Naive thymus-derived CD8-positive, alpha-beta T cell (primary cell): ENCODE measurements around the gene AMN. TPM values are rescaled to one million over a fixed set of nuclear protein-coding genes. Genes with fewer than 3 reads are reported as not detected.

Experiments
- ATAC-seq, 2 donors: fragments of 150-1000 bp; cut with Tn5 transposase in 1 of 2; sonication (Bioruptor Pico), chemical (Tn5 transposase) in 1 of 2; 1 replicate in 1 of 2; 2 replicates in 1 of 2; pipeline ENCODE4 v1.10.0; 2021; ENCODE audit warnings: mild to moderate bottlenecking in 2 of 2, moderate library complexity in 2 of 2
- POLR2A ChIA-PET: fragments of 350-600 bp; sonication (Branson Sonifier 250); formaldehyde crosslinking; loops from one replicate; lab custom pipeline; 2021; ENCODE audit warnings: antibody characterized with exemption; lab: Charles Lee
- DNase-seq, 10 donors: peaks; one replicate each; pipeline versions ENCODE4 v3.0.0 to v3.0.0-alpha.2; 2020 to 2022
- H3K27ac Mint-ChIP-seq, 10 donors: one replicate each; pipeline ENCODE4 v1.8.0; 2020 to 2022; ENCODE audit warnings: mild to moderate bottlenecking in 10 of 10, mixed read lengths in 10 of 10, moderate library complexity in 4 of 10, inconsistent platforms in 1 of 10
- H3K27me3 Mint-ChIP-seq, 5 donors: one replicate each; pipeline ENCODE4 v1.8.0; 2021 to 2022; ENCODE audit warnings: mixed read lengths in 5 of 5
- H3K36me3 Mint-ChIP-seq, 3 donors: one replicate each; pipeline ENCODE4 v1.8.0; 2020 to 2022; ENCODE audit warnings: mixed read lengths in 3 of 3, mild to moderate bottlenecking in 2 of 3, inconsistent platforms in 1 of 3
- H3K4me1 Mint-ChIP-seq, 4 donors: one replicate each; pipeline ENCODE4 v1.8.0; 2021 to 2022; ENCODE audit warnings: mixed read lengths in 4 of 4
- H3K4me3 Mint-ChIP-seq, 10 donors: one replicate each; pipeline ENCODE4 v1.8.0; 2020 to 2022; ENCODE audit warnings: mild to moderate bottlenecking in 10 of 10, mixed read lengths in 10 of 10, moderate library complexity in 6 of 10, inconsistent platforms in 1 of 10
- H3K9me3 Mint-ChIP-seq, 9 donors: one replicate each; pipeline ENCODE4 v1.8.0; 2020 to 2022; ENCODE audit warnings: mixed read lengths in 9 of 9, mild to moderate bottlenecking in 3 of 9, inconsistent platforms in 1 of 9, moderate library complexity in 1 of 9
- polyA plus RNA-seq, 3 donors: library from polyadenylated mRNA; unstranded; fragments of 300-500 nt; fragmentation: Illumina TruSeq; gene quantifications; one replicate each; pipeline ENCODE4 v1.2.3, GENCODE V29; 2021
- total RNA-seq, 8 experiments: library from RNA in 2 of 8; stranded (reverse) in 2 of 8; gene quantifications; one replicate each; pipeline ENCODE4 v1.2.3 and lab custom pipeline; 2021 to 2026

The AMN gene
- total and polyA plus RNA-seq, 5 experiments from 2014 or later, result 2.3 to 20.8 (median 5.6) TPM

GRCh38 chr14:102958461-102958860 lies 36.0 kb downstream of the AMN start:
- Mint-ChIP-seq H3K4me3 (no peak overlapping the region), H3K4me1 (no peaks in the 10 kb centered on the region), H3K27ac (no peak overlapping the region), H3K9me3 (no peaks in the 10 kb centered on the region), H3K27me3 (no peaks in the 10 kb centered on the region), H3K36me3 (peaks cover 0 to 2% (median 2%) of the 10 kb centered on the region in 3 donors)
- POLR2A ChIA-PET, result no interaction called here
- no peak for DNase-seq
- no peak for ATAC-seq

- DNase-seq (no peak), ATAC-seq (no peak)
- H3K27ac Mint-ChIP-seq, result peak overlapping the region in 1 of 10 donors; percentile 59
- H3K4me3 Mint-ChIP-seq, result no peak overlapping the region
- POLR2A ChIA-PET, result interaction anchor here (0.6 kb wide), 1 partner anchor 11 kb away, joined by 5 read pairs; no protein-coding TSS in a partner anchor
- H3K9me3 Mint-ChIP-seq, result no peaks in the 10 kb centered on the region
- H3K4me1 Mint-ChIP-seq, result no peaks in the 10 kb centered on the region
- no peaks in the 10 kb centered on the region for H3K27me3 Mint-ChIP-seq
- H3K36me3 Mint-ChIP-seq, result peaks cover 0 to 6% (median 3%) of the 10 kb centered on the region in 3 donors
Observed at GRCh38 chr14:102962111-102962627, 39.7 kb downstream of the AMN start.

- Mint-ChIP-seq H3K4me1 (no peaks in the 10 kb centered on the region), H3K27ac (no peak overlapping the region), H3K36me3 (peaks cover 3 to 8% (median 4%) of the 10 kb centered on the region in 3 donors), H3K9me3 (no peaks in the 10 kb centered on the region), H3K27me3 (no peaks in the 10 kb centered on the region), H3K4me3 (no peak overlapping the region)
- POLR2A ChIA-PET, result no interaction called here
- no peak for DNase-seq
- ATAC-seq, result no peak
Observed at GRCh38 chr14:102964152-102964730, 41.8 kb downstream of the AMN start.

- ATAC-seq, result no peak
- no peaks in the 10 kb centered on the region for H3K9me3 Mint-ChIP-seq
- no peak overlapping the region for H3K27ac Mint-ChIP-seq
Observed at GRCh38 chr14:102965282-102965681, 42.8 kb downstream of the AMN start.

GRCh38 chr14:102965971-102966655 lies 43.6 kb downstream of the AMN start:
- Mint-ChIP-seq H3K4me3 (no peak overlapping the region), H3K4me1 (no peaks in the 10 kb centered on the region), H3K27ac (peak overlapping the region in 1 of 10 donors; percentile 24), H3K9me3 (no peaks in the 10 kb centered on the region), H3K27me3 (no peaks in the 10 kb centered on the region), H3K36me3 (peaks cover 3 to 8% (median 4%) of the 10 kb centered on the region in 3 donors)
- POLR2A ChIA-PET, result interaction anchor here (1.2 kb wide), 1 partner anchor 234 kb away, joined by 3 read pairs; no protein-coding TSS in a partner anchor
- ATAC-seq, result no peak
- no peak for DNase-seq

More at GRCh38 chr14:102965282-102965681, 42.8 kb downstream of the AMN start:
- Mint-ChIP-seq H3K27me3 (no peaks in the 10 kb centered on the region), H3K4me1 (no peaks in the 10 kb centered on the region), H3K36me3 (peaks cover 3 to 8% (median 4%) of the 10 kb centered on the region in 3 donors), H3K4me3 (no peak overlapping the region)
- POLR2A ChIA-PET, result no interaction called here
- no peak for DNase-seq

GRCh38 chr14:102966681-102967505 lies 44.4 kb downstream of the AMN start:
- DNase-seq, result no peak
- no peak for ATAC-seq
- H3K4me3 Mint-ChIP-seq, result no peak overlapping the region
- peak overlapping the region in 1 of 10 donors; percentile 27 for H3K27ac Mint-ChIP-seq
- peaks cover 4 to 8% (median 5%) of the 10 kb centered on the region in 3 donors for H3K36me3 Mint-ChIP-seq
- no peaks in the 10 kb centered on the region for H3K9me3 Mint-ChIP-seq
- no peaks in the 10 kb centered on the region for H3K4me1 Mint-ChIP-seq
- POLR2A ChIA-PET, result interaction anchor here (1.2 kb wide), 1 partner anchor 234 kb away, joined by 3 read pairs; no protein-coding TSS in a partner anchor
- H3K27me3 Mint-ChIP-seq, result no peaks in the 10 kb centered on the region

GRCh38 chr14:102967506-102967795 lies 45.0 kb downstream of the AMN start:
- Mint-ChIP-seq H3K9me3 (no peaks in the 10 kb centered on the region), H3K4me3 (no peak overlapping the region), H3K36me3 (peaks cover 4 to 8% (median 6%) of the 10 kb centered on the region in 3 donors), H3K4me1 (no peaks in the 10 kb centered on the region), H3K27me3 (no peaks in the 10 kb centered on the region), H3K27ac (no peak overlapping the region)
- ATAC-seq (no peak), DNase-seq (no peak)
- POLR2A ChIA-PET, result no interaction called here

- DNase-seq (no peak), ATAC-seq (no peak)
- H3K4me1 Mint-ChIP-seq, result no peaks in the 10 kb centered on the region
- H3K27me3 Mint-ChIP-seq, result no peaks in the 10 kb centered on the region
- POLR2A ChIA-PET, result interaction anchor here (0.8 kb wide), 1 partner anchor 19 kb away, joined by 3 read pairs; no protein-coding TSS in a partner anchor
- peaks cover 4 to 8% (median 6%) of the 10 kb centered on the region in 3 donors for H3K36me3 Mint-ChIP-seq
- no peak overlapping the region for H3K27ac Mint-ChIP-seq
- no peak overlapping the region for H3K4me3 Mint-ChIP-seq
- no peaks in the 10 kb centered on the region for H3K9me3 Mint-ChIP-seq
Observed at GRCh38 chr14:102968306-102968705, 45.8 kb downstream of the AMN start.

- H3K9me3 Mint-ChIP-seq, result no peaks in the 10 kb centered on the region
- DNase-seq (no peak), ATAC-seq (no peak)
- no peaks in the 10 kb centered on the region for H3K27me3 Mint-ChIP-seq
- no peak overlapping the region for H3K4me3 Mint-ChIP-seq
- POLR2A ChIA-PET, result interaction anchor here (0.8 kb wide), 1 partner anchor 20 kb away, joined by 3 read pairs; no protein-coding TSS in a partner anchor
- H3K4me1 Mint-ChIP-seq, result no peaks in the 10 kb centered on the region
- peaks cover 4 to 8% (median 6%) of the 10 kb centered on the region in 3 donors for H3K36me3 Mint-ChIP-seq
- H3K27ac Mint-ChIP-seq, result no peak overlapping the region
Observed at GRCh38 chr14:102969060-102969791, 46.8 kb downstream of the AMN start.

GRCh38 chr14:102969901-102970300 lies 47.4 kb downstream of the AMN start:
- H3K36me3 Mint-ChIP-seq, result peaks cover 4 to 8% (median 6%) of the 10 kb centered on the region in 3 donors
- ATAC-seq (no peak), DNase-seq (no peak)
- no peaks in the 10 kb centered on the region for H3K4me1 Mint-ChIP-seq
- POLR2A ChIA-PET, result interaction anchor here (0.6 kb wide), 1 partner anchor 1708 kb away, joined by 3 read pairs; no protein-coding TSS in a partner anchor
- no peak overlapping the region for H3K4me3 Mint-ChIP-seq
- H3K27ac Mint-ChIP-seq, result no peak overlapping the region
- H3K9me3 Mint-ChIP-seq, result no peaks in the 10 kb centered on the region
- no peaks in the 10 kb centered on the region for H3K27me3 Mint-ChIP-seq

GRCh38 chr14:102970496-102970895 lies 48.0 kb downstream of the AMN start:
- Mint-ChIP-seq H3K4me1 (no peaks in the 10 kb centered on the region), H3K9me3 (no peaks in the 10 kb centered on the region), H3K27ac (peak overlapping the region in 1 of 10 donors; percentile 41), H3K36me3 (peaks cover 4 to 7% (median 4%) of the 10 kb centered on the region in 3 donors), H3K4me3 (no peak overlapping the region), H3K27me3 (no peaks in the 10 kb centered on the region)
- POLR2A ChIA-PET, result interaction anchor here (0.6 kb wide), 1 partner anchor 1708 kb away, joined by 3 read pairs; no protein-coding TSS in a partner anchor
- no peak for ATAC-seq
- no peak for DNase-seq

GRCh38 chr14:102971314-102971713 lies 48.9 kb downstream of the AMN start:
- POLR2A ChIA-PET, result no interaction called here

More at GRCh38 chr14:102971314-102971713, 48.9 kb downstream of the AMN start:
- H3K27me3 Mint-ChIP-seq, result no peaks in the 10 kb centered on the region
- peak overlapping the region in 1 of 10 donors; percentile 44 for H3K27ac Mint-ChIP-seq
- no peaks in the 10 kb centered on the region for H3K4me1 Mint-ChIP-seq
- H3K36me3 Mint-ChIP-seq, result peaks cover 2 to 4% (median 3%) of the 10 kb centered on the region in 3 donors
- DNase-seq, result no peak
- H3K9me3 Mint-ChIP-seq, result no peaks in the 10 kb centered on the region
- H3K4me3 Mint-ChIP-seq, result no peak overlapping the region
- ATAC-seq, result no peak
